HEK293 (cell line): ENCODE measurements around the gene KCND2.

Experiments
- YY1 ChIP-seq: fragments of 450-650 bp; formaldehyde crosslinking; IDR thresholded peaks from 2 replicates; pipeline ENCODE4 v1.5.1; 2018; ENCODE audit warnings: missing biosample characterization, missing genetic modification characterization
- ZBTB17 ChIP-seq: fragments of 450-650 bp; formaldehyde crosslinking; IDR thresholded peaks from 2 replicates; pipeline ENCODE4 v1.5.1; 2016; ENCODE audit warnings: missing biosample characterization, missing genetic modification characterization
- ZEB2 ChIP-seq: fragments of 450-650 bp; formaldehyde crosslinking; IDR thresholded peaks from 2 replicates; pipeline ENCODE4 v1.5.1; 2016; ENCODE audit warnings: missing biosample characterization, missing genetic modification characterization
- ZFP41 ChIP-seq: fragments of 450-650 bp; formaldehyde crosslinking; IDR thresholded peaks from 2 replicates; pipeline ENCODE4 v1.5.1; 2016; ENCODE audit warnings: missing biosample characterization, missing genetic modification characterization, borderline replicate concordance
- ZNF133 ChIP-seq: fragments of 450-650 bp; formaldehyde crosslinking; IDR thresholded peaks from 2 replicates; pipeline ENCODE4 v1.5.1; 2016; ENCODE audit warnings: missing biosample characterization, missing genetic modification characterization
- ZNF239 ChIP-seq: fragments of 450-650 bp; formaldehyde crosslinking; IDR thresholded peaks from 2 replicates; pipeline ENCODE4 v1.5.1; 2016; ENCODE audit warnings: missing biosample characterization, missing genetic modification characterization
- ZNF24 ChIP-seq: fragments of 450-650 bp; formaldehyde crosslinking; IDR thresholded peaks from 2 replicates; pipeline ENCODE4 v1.5.1; 2016; ENCODE audit warnings: missing biosample characterization, missing genetic modification characterization
- ZNF274 ChIP-seq, 2 experiments: fragments of 200-500 bp in 1 of 2; fragments of 450-650 bp in 1 of 2; sonication (Bioruptor generic) in 1 of 2; formaldehyde crosslinking in 1 of 2; IDR thresholded peaks; 2 replicates each; pipeline versions ENCODE4 v1.5.1 to v1.6.1; 2014 to 2016; ENCODE audit warnings: borderline replicate concordance in 1 of 2, inconsistent platforms in 1 of 2, low read length in 1 of 2, missing biosample characterization in 1 of 2, missing genetic modification characterization in 1 of 2
- ZNF354C ChIP-seq: fragments of 450-650 bp; formaldehyde crosslinking; IDR thresholded peaks from 2 replicates; pipeline ENCODE4 v1.5.1; 2016; ENCODE audit warnings: missing biosample characterization, missing genetic modification characterization, low read depth, borderline replicate concordance
- ZNF426 ChIP-seq: fragments of 450-650 bp; formaldehyde crosslinking; IDR thresholded peaks from 2 replicates; pipeline ENCODE4 v1.5.1; 2017; ENCODE audit warnings: missing biosample characterization, missing genetic modification characterization, mild to moderate bottlenecking, inconsistent platforms, moderate library complexity
- ZNF48 ChIP-seq: fragments of 450-650 bp; formaldehyde crosslinking; IDR thresholded peaks from 2 replicates; pipeline ENCODE4 v1.5.1; 2016; ENCODE audit warnings: missing biosample characterization, missing genetic modification characterization
- ZNF843 ChIP-seq: fragments of 450-650 bp; formaldehyde crosslinking; IDR thresholded peaks from 2 replicates; pipeline ENCODE4 v1.5.1; 2016; ENCODE audit warnings: missing biosample characterization, missing genetic modification characterization
- ZSCAN4 ChIP-seq: fragments of 450-650 bp; formaldehyde crosslinking; IDR thresholded peaks from 2 replicates; pipeline ENCODE4 v1.5.1; 2017; ENCODE audit warnings: missing biosample characterization, missing genetic modification characterization
- TF ChIP-seq, protein P1 (sequence below): fragments of 450-650 bp; formaldehyde crosslinking; IDR thresholded peaks from 2 replicates; pipeline ENCODE4 v1.5.1; 2016; ENCODE audit warnings: missing biosample characterization, missing genetic modification characterization

DNA sequence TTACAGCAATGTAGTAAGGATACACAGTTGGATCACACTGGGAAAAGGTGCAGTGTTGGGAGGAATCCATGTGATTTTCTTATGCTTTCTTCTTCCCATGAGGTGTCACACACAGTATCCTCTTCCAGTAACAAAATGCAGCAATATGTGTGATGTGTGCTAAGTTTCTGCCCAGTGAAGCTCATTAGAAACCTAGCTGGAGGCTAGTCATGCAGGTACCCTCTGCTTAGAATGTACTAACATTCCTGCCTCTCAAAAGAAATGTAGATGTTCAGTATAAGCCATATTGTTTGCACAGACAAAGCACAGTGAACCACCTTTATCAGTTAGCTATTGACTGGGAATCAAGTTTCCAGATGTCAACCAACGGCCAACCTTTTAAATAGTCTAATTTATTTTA is 12.9 kb upstream of the KCND2 start:
- TF ChIP-seq YY1 = no peak
- TF ChIP-seq ZNF48 = no peak
- TF ChIP-seq ZNF354C (tag by site-specific recombination) = no peak
- no peak for TF ChIP-seq ZNF274 (IDR thresholded peaks at IDR 0.05; ENCODE audit: low read length)
- no peak for TF ChIP-seq ZNF274 (tag by site-specific recombination; IDR thresholded peaks at IDR 0.05; ENCODE audit: borderline replicate concordance)
- TF ChIP-seq ZBTB17 (tag by site-specific recombination) = no peak
- TF ChIP-seq, protein P1, sequence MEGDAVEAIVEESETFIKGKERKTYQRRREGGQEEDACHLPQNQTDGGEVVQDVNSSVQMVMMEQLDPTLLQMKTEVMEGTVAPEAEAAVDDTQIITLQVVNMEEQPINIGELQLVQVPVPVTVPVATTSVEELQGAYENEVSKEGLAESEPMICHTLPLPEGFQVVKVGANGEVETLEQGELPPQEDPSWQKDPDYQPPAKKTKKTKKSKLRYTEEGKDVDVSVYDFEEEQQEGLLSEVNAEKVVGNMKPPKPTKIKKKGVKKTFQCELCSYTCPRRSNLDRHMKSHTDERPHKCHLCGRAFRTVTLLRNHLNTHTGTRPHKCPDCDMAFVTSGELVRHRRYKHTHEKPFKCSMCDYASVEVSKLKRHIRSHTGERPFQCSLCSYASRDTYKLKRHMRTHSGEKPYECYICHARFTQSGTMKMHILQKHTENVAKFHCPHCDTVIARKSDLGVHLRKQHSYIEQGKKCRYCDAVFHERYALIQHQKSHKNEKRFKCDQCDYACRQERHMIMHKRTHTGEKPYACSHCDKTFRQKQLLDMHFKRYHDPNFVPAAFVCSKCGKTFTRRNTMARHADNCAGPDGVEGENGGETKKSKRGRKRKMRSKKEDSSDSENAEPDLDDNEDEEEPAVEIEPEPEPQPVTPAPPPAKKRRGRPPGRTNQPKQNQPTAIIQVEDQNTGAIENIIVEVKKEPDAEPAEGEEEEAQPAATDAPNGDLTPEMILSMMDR (tag by site-specific recombination) = no peak
- no peak for TF ChIP-seq ZFP41
- no peak for TF ChIP-seq ZNF239
- no peak for TF ChIP-seq ZSCAN4 (tag by site-specific recombination)
- no peak for TF ChIP-seq ZNF133 (tag by site-specific recombination)
- no peak for TF ChIP-seq ZNF24 (tag by site-specific recombination)
- TF ChIP-seq ZNF843 = no peak
- TF ChIP-seq ZNF426 (tag by site-specific recombination) = no peak
- no peak for TF ChIP-seq ZEB2
